Neural cell (in vitro differentiated cells): Measurements from ENCODE around the gene KMT5B. TPM values are rescaled to one million over a fixed set of nuclear protein-coding genes. Genes with fewer than 3 reads are reported as not detected.

Source experiments
- H2AFZ ChIP-seq: fragments of 200-600, 300-800 bp; sonication (generic), shearing (Covaris generic); 2 replicates; pipeline ENCODE4 v1.6.0; 2014; ENCODE audit warnings: low read depth, mild to moderate bottlenecking, antibody characterized with exemption, low read length, moderate library complexity
- H3F3A ChIP-seq: fragments of 200-600 bp; shearing (Covaris generic); 2 replicates; pipeline ENCODE4 v1.6.1; 2016; ENCODE audit warnings: mild to moderate bottlenecking, moderate library complexity, mixed read lengths, antibody characterized with exemption, low read length; ENCODE audit not compliant: insufficient read depth, poor library complexity, severe bottlenecking
- H3K27ac ChIP-seq: fragments of 200-600, 300-800 bp; sonication (generic), shearing (Covaris generic); 2 replicates; pipeline ENCODE4 v1.5.1; 2014; ENCODE audit warnings: mild to moderate bottlenecking, low read length, moderate library complexity
- H3K27me3 ChIP-seq: fragments of 300-800, 200-600 bp; sonication (generic), shearing (Covaris generic); 2 replicates; pipeline ENCODE4 v1.6.0; 2014; ENCODE audit warnings: mild to moderate bottlenecking, low read depth, low read length, moderate library complexity; ENCODE audit not compliant: insufficient read depth
- H3K36me3 ChIP-seq: fragments of 300-800, 200-600 bp; sonication (generic), shearing (Covaris generic); 2 replicates; pipeline ENCODE4 v1.5.1; 2014; ENCODE audit warnings: mild to moderate bottlenecking, antibody characterized with exemption, low read length, moderate library complexity; ENCODE audit not compliant: insufficient read depth
- H3K4me2 ChIP-seq: fragments of 300-800, 200-600 bp; sonication (generic), shearing (Covaris generic); 2 replicates; pipeline ENCODE4 v1.6.0; 2014; ENCODE audit warnings: mild to moderate bottlenecking, low read length
- H3K4me3 ChIP-seq: fragments of 300-800, 200-600 bp; sonication (generic), shearing (Covaris generic); 2 replicates; pipeline ENCODE4 v1.5.1; 2014; ENCODE audit warnings: mild to moderate bottlenecking, low read length, moderate library complexity
- H3K79me2 ChIP-seq: fragments of 200-600 bp; shearing (Covaris generic); replicated peaks from 2 replicates; pipeline ENCODE4 v1.6.0; 2014; ENCODE audit warnings: mild to moderate bottlenecking, low read length, moderate library complexity; ENCODE audit not compliant: insufficient read depth
- H3K9ac ChIP-seq: fragments of 300-800, 200-600 bp; sonication (generic), shearing (Covaris generic); 2 replicates; pipeline ENCODE4 v1.6.1; 2016; ENCODE audit warnings: mild to moderate bottlenecking, low read length, mixed read lengths
- H3K9me2 ChIP-seq: fragments of 200-600 bp; shearing (Covaris generic); 2 replicates; pipeline ENCODE4 v1.6.1; 2016; ENCODE audit warnings: mild to moderate bottlenecking, low read length, mixed read lengths; ENCODE audit not compliant: insufficient read depth
- H3K9me3 ChIP-seq: fragments of 200-600, 300-800 bp; sonication (generic), shearing (Covaris generic); 2 replicates; pipeline ENCODE4 v1.6.1; 2016; ENCODE audit warnings: mild to moderate bottlenecking, mixed run types, low read length, moderate library complexity, mixed read lengths
- H4K20me1 ChIP-seq: fragments of 200-600 bp; shearing (Covaris generic); 2 replicates; pipeline ENCODE4 v1.6.1; 2016; ENCODE audit warnings: mild to moderate bottlenecking, mixed run types; ENCODE audit not compliant: insufficient read depth
- EP300 ChIP-seq: fragments of 450-650 bp; conservative IDR thresholded peaks from 2 replicates; pipeline ENCODE4 v1.6.1; 2014; ENCODE audit warnings: antibody characterized with exemption, mild to moderate bottlenecking, moderate library complexity; ENCODE audit not compliant: poor library complexity, severe bottlenecking
- EZH2 ChIP-seq: fragments of 200-600, 300-800 bp; shearing (Covaris generic), sonication (generic); IDR thresholded peaks from 2 replicates; pipeline ENCODE4 v1.6.1; 2014; ENCODE audit warnings: antibody characterized with exemption, low read length, borderline replicate concordance, mild to moderate bottlenecking; ENCODE audit not compliant: insufficient read depth, poor library complexity, severe bottlenecking
- MXI1 ChIP-seq: fragments of 450-650 bp; conservative IDR thresholded peaks from 2 replicates; pipeline ENCODE4 v1.6.1; 2014; ENCODE audit warnings: antibody characterized with exemption, mild to moderate bottlenecking; ENCODE audit not compliant: poor library complexity, severe bottlenecking
- POLR2AphosphoS5 ChIP-seq: IDR thresholded peaks from 2 replicates; pipeline ENCODE4 v1.6.1; 2012
- RAD21 ChIP-seq: fragments of 450-650 bp; conservative IDR thresholded peaks from 2 replicates; pipeline ENCODE4 v1.6.1; 2014; ENCODE audit warnings: antibody characterized with exemption, mild to moderate bottlenecking, moderate library complexity
- SMC3 ChIP-seq: fragments of 450-650 bp; conservative IDR thresholded peaks from 2 replicates; pipeline ENCODE4 v1.6.1; 2014; ENCODE audit warnings: antibody characterized with exemption, mild to moderate bottlenecking, moderate library complexity; ENCODE audit not compliant: poor library complexity
- TAF1 ChIP-seq: IDR thresholded peaks from 2 replicates; pipeline ENCODE4 v1.6.1; 2012; ENCODE audit warnings: low read depth
- polyA plus RNA-seq: library from polyadenylated mRNA; depleted of rRNA; stranded (reverse); fragments of >200 nt; gene quantifications from 2 replicates; pipeline ENCODE4 v1.2.3, GENCODE V29; 2014
- TF ChIP-seq, protein P1 (sequence below): IDR thresholded peaks from 2 replicates; pipeline ENCODE4 v1.6.1; 2012; ENCODE audit warnings: borderline replicate concordance
- TF ChIP-seq, protein P2 (sequence below): fragments of 450-650 bp; IDR thresholded peaks from 2 replicates; pipeline ENCODE4 v1.5.1; 2014; ENCODE audit warnings: antibody characterized with exemption, mild to moderate bottlenecking, moderate library complexity; ENCODE audit not compliant: poor library complexity, severe bottlenecking

Gene KMT5B
- polyA plus RNA-seq, 1 donor from 2014 or later = 107 TPM

DNA sequence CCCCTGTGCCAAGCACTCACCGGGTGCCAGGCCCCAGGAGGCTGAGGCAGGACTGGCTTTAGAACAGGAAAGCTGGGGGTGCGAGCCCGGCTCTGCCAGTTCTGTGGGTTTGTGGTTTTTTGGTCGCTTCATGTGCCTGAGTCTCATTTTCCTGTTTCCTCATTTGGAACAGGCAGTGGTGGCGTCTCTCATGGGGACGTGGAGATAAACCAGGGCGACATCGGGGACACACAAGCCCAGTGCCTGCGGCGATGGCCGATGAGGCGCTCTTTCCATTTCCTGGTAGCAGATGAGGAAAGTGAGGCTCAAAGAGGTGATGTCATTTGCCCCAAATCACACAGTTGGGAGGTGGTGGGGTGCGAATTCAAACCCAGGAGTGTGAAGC is 71.1 kb downstream of the KMT5B start:
- no peaks in the 10 kb centered on the region for H3F3A ChIP-seq
- TF ChIP-seq EZH2 (no peak), EP300 (no peak), TAF1 (no peak), POLR2AphosphoS5 (no peak), RAD21 (no peak), SMC3 (no peak), MXI1 (no peak)
- TF ChIP-seq, protein P1, sequence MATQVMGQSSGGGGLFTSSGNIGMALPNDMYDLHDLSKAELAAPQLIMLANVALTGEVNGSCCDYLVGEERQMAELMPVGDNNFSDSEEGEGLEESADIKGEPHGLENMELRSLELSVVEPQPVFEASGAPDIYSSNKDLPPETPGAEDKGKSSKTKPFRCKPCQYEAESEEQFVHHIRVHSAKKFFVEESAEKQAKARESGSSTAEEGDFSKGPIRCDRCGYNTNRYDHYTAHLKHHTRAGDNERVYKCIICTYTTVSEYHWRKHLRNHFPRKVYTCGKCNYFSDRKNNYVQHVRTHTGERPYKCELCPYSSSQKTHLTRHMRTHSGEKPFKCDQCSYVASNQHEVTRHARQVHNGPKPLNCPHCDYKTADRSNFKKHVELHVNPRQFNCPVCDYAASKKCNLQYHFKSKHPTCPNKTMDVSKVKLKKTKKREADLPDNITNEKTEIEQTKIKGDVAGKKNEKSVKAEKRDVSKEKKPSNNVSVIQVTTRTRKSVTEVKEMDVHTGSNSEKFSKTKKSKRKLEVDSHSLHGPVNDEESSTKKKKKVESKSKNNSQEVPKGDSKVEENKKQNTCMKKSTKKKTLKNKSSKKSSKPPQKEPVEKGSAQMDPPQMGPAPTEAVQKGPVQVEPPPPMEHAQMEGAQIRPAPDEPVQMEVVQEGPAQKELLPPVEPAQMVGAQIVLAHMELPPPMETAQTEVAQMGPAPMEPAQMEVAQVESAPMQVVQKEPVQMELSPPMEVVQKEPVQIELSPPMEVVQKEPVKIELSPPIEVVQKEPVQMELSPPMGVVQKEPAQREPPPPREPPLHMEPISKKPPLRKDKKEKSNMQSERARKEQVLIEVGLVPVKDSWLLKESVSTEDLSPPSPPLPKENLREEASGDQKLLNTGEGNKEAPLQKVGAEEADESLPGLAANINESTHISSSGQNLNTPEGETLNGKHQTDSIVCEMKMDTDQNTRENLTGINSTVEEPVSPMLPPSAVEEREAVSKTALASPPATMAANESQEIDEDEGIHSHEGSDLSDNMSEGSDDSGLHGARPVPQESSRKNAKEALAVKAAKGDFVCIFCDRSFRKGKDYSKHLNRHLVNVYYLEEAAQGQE = no peak
- TF ChIP-seq, protein P2, sequence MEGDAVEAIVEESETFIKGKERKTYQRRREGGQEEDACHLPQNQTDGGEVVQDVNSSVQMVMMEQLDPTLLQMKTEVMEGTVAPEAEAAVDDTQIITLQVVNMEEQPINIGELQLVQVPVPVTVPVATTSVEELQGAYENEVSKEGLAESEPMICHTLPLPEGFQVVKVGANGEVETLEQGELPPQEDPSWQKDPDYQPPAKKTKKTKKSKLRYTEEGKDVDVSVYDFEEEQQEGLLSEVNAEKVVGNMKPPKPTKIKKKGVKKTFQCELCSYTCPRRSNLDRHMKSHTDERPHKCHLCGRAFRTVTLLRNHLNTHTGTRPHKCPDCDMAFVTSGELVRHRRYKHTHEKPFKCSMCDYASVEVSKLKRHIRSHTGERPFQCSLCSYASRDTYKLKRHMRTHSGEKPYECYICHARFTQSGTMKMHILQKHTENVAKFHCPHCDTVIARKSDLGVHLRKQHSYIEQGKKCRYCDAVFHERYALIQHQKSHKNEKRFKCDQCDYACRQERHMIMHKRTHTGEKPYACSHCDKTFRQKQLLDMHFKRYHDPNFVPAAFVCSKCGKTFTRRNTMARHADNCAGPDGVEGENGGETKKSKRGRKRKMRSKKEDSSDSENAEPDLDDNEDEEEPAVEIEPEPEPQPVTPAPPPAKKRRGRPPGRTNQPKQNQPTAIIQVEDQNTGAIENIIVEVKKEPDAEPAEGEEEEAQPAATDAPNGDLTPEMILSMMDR = no peak
- H3K9me2 ChIP-seq = no peaks in the 10 kb centered on the region
- no peaks in the 10 kb centered on the region for H3K36me3 ChIP-seq
- no peaks in the 10 kb centered on the region for H4K20me1 ChIP-seq
- H3K4me3 ChIP-seq = no peak overlapping the region
- H2AFZ ChIP-seq = no peak overlapping the region
- H3K27ac ChIP-seq = no peak overlapping the region
- H3K4me2 ChIP-seq = no peak overlapping the region
- H3K27me3 ChIP-seq = no peaks in the 10 kb centered on the region
- H3K79me2 ChIP-seq = no peaks in the 10 kb centered on the region
- H3K9me3 ChIP-seq = no peaks in the 10 kb centered on the region
- H3K9ac ChIP-seq = no peak overlapping the region

- Histone ChIP-seq H3F3A (no peaks in the 10 kb centered on the region), H3K27me3 (no peaks in the 10 kb centered on the region), H3K9ac (no peak overlapping the region), H3K9me3 (no peaks in the 10 kb centered on the region), H3K4me2 (no peak overlapping the region), H2AFZ (no peak overlapping the region), H3K79me2 (no peaks in the 10 kb centered on the region), H3K9me2 (no peaks in the 10 kb centered on the region), H3K27ac (no peak overlapping the region), H4K20me1 (no peaks in the 10 kb centered on the region), H3K4me3 (no peak overlapping the region), H3K36me3 (no peaks in the 10 kb centered on the region)
- TF ChIP-seq EP300 (no peak), TAF1 (no peak), MXI1 (no peak), POLR2AphosphoS5 (no peak), RAD21 (no peak), EZH2 (no peak), SMC3 (no peak)
- TF ChIP-seq, protein P1 = no peak
- TF ChIP-seq, protein P2 = no peak
Observed at GRCh38 chr11:68141246-68142027, 71.7 kb downstream of the KMT5B start.
